Hematopoietic multipotent progenitor cell treated with erythropoietin and hydrocortisone succinate and interleukin-3 and kit ligand, for 6 days (in vitro differentiated cells): ENCODE data around the gene COL6A3.
"Not testable (repeated sequence)": the region's sequence is repeated elsewhere in the genome, so short reads cannot be mapped to it uniquely, and the experiment has no call there.

ENCODE experiments used
- DNase-seq: peaks from one replicate; pipeline ENCODE4 v3.0.0-alpha.2; 2015

The COL6A3 gene

GRCh38 chr2:237315170-237315828 lies 98.7 kb downstream of the COL6A3 start:
- no peak for DNase-seq

- DNase-seq, result no peak
These were observed 99.3 kb downstream of the COL6A3 start for GRCh38 chr2:237314681-237315080.

GRCh38 chr2:237314198-237314597 lies 99.8 kb downstream of the COL6A3 start:
- no peak for DNase-seq

GRCh38 chr2:237312021-237312755 lies 101.8 kb downstream of the COL6A3 start:
- no peak for DNase-seq

GRCh38 chr2:237310515-237311114 lies 103.3 kb downstream of the COL6A3 start:
- no peak for DNase-seq

GRCh38 chr2:237309416-237309815 lies 104.5 kb downstream of the COL6A3 start:
- no peak for DNase-seq

- DNase-seq, result no peak
These were observed 105.0 kb downstream of the COL6A3 start for GRCh38 chr2:237309011-237309410.

GRCh38 chr2:237307474-237307873 lies 106.5 kb downstream of the COL6A3 start:
- no peak for DNase-seq

- DNase-seq, result no peak
These were observed 107.2 kb downstream of the COL6A3 start for GRCh38 chr2:237306787-237307170.

- no peak for DNase-seq
These were observed 107.7 kb downstream of the COL6A3 start for GRCh38 chr2:237306083-237306786.

GRCh38 chr2:237305579-237305978 lies 108.4 kb downstream of the COL6A3 start:
- no peak for DNase-seq

GRCh38 chr2:237304763-237305514 lies 109.0 kb downstream of the COL6A3 start:
- no peak for DNase-seq

- not testable (repeated sequence) for DNase-seq
These were observed 110.7 kb downstream of the COL6A3 start for GRCh38 chr2:237303244-237303643.

GRCh38 chr2:237301595-237301994 lies 112.4 kb downstream of the COL6A3 start:
- DNase-seq, result no peak

GRCh38 chr2:237300739-237301138 lies 113.2 kb downstream of the COL6A3 start:
- no peak for DNase-seq

- DNase-seq, result no peak
These were observed 114.1 kb downstream of the COL6A3 start for GRCh38 chr2:237299906-237300305.

GRCh38 chr2:237298151-237299118 lies 115.5 kb downstream of the COL6A3 start:
- DNase-seq, result no peak

- no peak for DNase-seq
These were observed 116.4 kb downstream of the COL6A3 start for GRCh38 chr2:237297421-237298150.

- DNase-seq, result no peak
These were observed 117.2 kb downstream of the COL6A3 start for GRCh38 chr2:237296756-237297155.

- DNase-seq, result no peak
These were observed 118.0 kb downstream of the COL6A3 start for GRCh38 chr2:237295889-237296480.
